Endothelial cell of umbilical vein (primary cell): Measurements from ENCODE around the gene NRP2. TPM values are rescaled to one million over a fixed set of nuclear protein-coding genes. Genes with fewer than 3 reads are reported as not detected.

Source experiments
- BruUV-seq: library from RNA; stranded (reverse); fragments of 400-500 nt; replicated peaks from 2 replicates; lab custom pipeline; 2021; lab: Mats Ljungman, UMichigan
- CTCF ChIA-PET: fragments of 300-600, 350-600 bp; sonication (Branson Sonifier 250); formaldehyde crosslinking; loops from one replicate; lab custom pipeline; 2021; ENCODE audit warnings: antibody characterized with exemption, inconsistent platforms; lab: Charles Lee
- POLR2A ChIA-PET: fragments of 300-600, 350-600 bp; sonication (Branson Sonifier 250); formaldehyde crosslinking; loops from one replicate; lab custom pipeline; 2021; ENCODE audit warnings: antibody characterized with exemption, inconsistent platforms; lab: Charles Lee
- DNase-seq: peaks from one replicate; pipeline ENCODE4 v3.0.0-alpha.2; 2011; ENCODE audit warnings: low read depth, low spot score
- FAIRE-seq: peaks from 2 replicates; lab custom pipeline; 2011; peaks lifted over from hg19 to GRCh38; lab: Jason Lieb, UNC
- H2AFZ ChIP-seq: 2 replicates; pipeline ENCODE4 v1.6.0; 2012; ENCODE audit warnings: low read depth, low read length, control low read depth, inconsistent platforms
- H3K27ac ChIP-seq: 2 replicates; pipeline ENCODE4 v1.5.1; 2011; ENCODE audit warnings: low read depth, mild to moderate bottlenecking, control low read depth, low read length, moderate library complexity; ENCODE audit not compliant: insufficient read depth
- H3K27me3 ChIP-seq, 2 experiments: 2 replicates each; pipeline versions ENCODE4 v1.6.0 to v1.6.1; 2011; ENCODE audit warnings: low read length in 2 of 2, mixed read lengths in 1 of 2; ENCODE audit not compliant: control insufficient read depth in 2 of 2, insufficient read depth in 2 of 2
- H3K36me3 ChIP-seq, 2 experiments: 2 replicates in 1 of 2; 3 replicates in 1 of 2; pipeline ENCODE4 v1.5.1; 2011; ENCODE audit warnings: low read length in 2 of 2, mild to moderate bottlenecking in 1 of 2, moderate library complexity in 1 of 2; ENCODE audit not compliant: control insufficient read depth in 2 of 2, insufficient read depth in 2 of 2; ENCODE audit errors: extremely low read depth in 1 of 2
- H3K4me1 ChIP-seq: 3 replicates; pipeline ENCODE4 v1.5.1; 2011; ENCODE audit warnings: mild to moderate bottlenecking, low read length; ENCODE audit not compliant: control insufficient read depth, insufficient read depth; ENCODE audit errors: extremely low read depth
- H3K4me2 ChIP-seq: 2 replicates; pipeline ENCODE4 v1.6.1; 2011; ENCODE audit warnings: low read length, control low read depth, mixed read lengths; ENCODE audit not compliant: insufficient read depth
- H3K4me3 ChIP-seq, 3 experiments: fragments of 200-600 bp in 1 of 3; sonication (generic), shearing (Covaris generic) in 1 of 3; replicated peaks in 1 of 3; 2 replicates each; pipeline ENCODE4 v1.5.1; 2011 to 2016; ENCODE audit warnings: control low read depth in 3 of 3, low read length in 3 of 3, mild to moderate bottlenecking in 2 of 3, inconsistent platforms in 1 of 3, low read depth in 1 of 3, moderate library complexity in 1 of 3; ENCODE audit not compliant: insufficient read depth in 1 of 3
- H3K79me2 ChIP-seq: 2 replicates; pipeline ENCODE4 v1.6.0; 2012; ENCODE audit warnings: low read length, inconsistent platforms; ENCODE audit not compliant: control insufficient read depth, insufficient read depth
- H3K9ac ChIP-seq: replicated peaks from 2 replicates; pipeline ENCODE3; 2011; ENCODE audit warnings: low read length, control low read depth; ENCODE audit not compliant: insufficient read depth; ENCODE audit errors: extremely low read depth
- H3K9me1 ChIP-seq: replicated peaks from 3 replicates; pipeline ENCODE4 v1.6.0; 2011; ENCODE audit warnings: mild to moderate bottlenecking, low read length; ENCODE audit not compliant: control insufficient read depth, insufficient read depth; ENCODE audit errors: extremely low read depth
- H3K9me3 ChIP-seq: replicated peaks from 2 replicates; pipeline ENCODE4 v1.5.1; 2012; ENCODE audit warnings: low read length, inconsistent platforms; ENCODE audit not compliant: control insufficient read depth, insufficient read depth
- H4K20me1 ChIP-seq: replicated peaks from 2 replicates; pipeline ENCODE3; 2011; ENCODE audit warnings: mild to moderate bottlenecking, low read length; ENCODE audit not compliant: control insufficient read depth, insufficient read depth; ENCODE audit errors: extremely low read depth
- EZH2 ChIP-seq: IDR thresholded peaks from 2 replicates; pipeline ENCODE4 v1.6.1; 2012; ENCODE audit warnings: borderline replicate concordance, low read depth, mild to moderate bottlenecking, moderate library complexity, low read length, inconsistent platforms; ENCODE audit not compliant: severe bottlenecking
- FOS ChIP-seq: IDR thresholded peaks from 2 replicates; pipeline ENCODE4 v1.6.1; 2011; ENCODE audit warnings: mild to moderate bottlenecking, low read length, moderate library complexity, borderline replicate concordance; ENCODE audit not compliant: insufficient read depth
- GATA2 ChIP-seq: IDR thresholded peaks from 2 replicates; pipeline ENCODE4 v1.7.0; 2011; ENCODE audit warnings: low read depth, mild to moderate bottlenecking, moderate library complexity, mixed read lengths, low read length; ENCODE audit not compliant: insufficient read length, insufficient read depth
- MYC ChIP-seq: IDR thresholded peaks from one replicate; pipeline ENCODE4 v1.6.1; 2011; ENCODE audit warnings: mild to moderate bottlenecking, low read depth, low read length
- POLR2A ChIP-seq: IDR thresholded peaks from 2 replicates; pipeline ENCODE4 v1.6.1; 2012; ENCODE audit warnings: low read depth, mild to moderate bottlenecking, control low read depth, low read length
- POLR2AphosphoS5 ChIP-seq: IDR thresholded peaks from 2 replicates; pipeline ENCODE4 v1.6.1; 2012; ENCODE audit warnings: low read depth, mild to moderate bottlenecking, control low read depth, low read length, moderate library complexity; ENCODE audit not compliant: insufficient read depth
- dilution Hi-C: fragments of 300-500 bp; cut with MboI; formaldehyde crosslinking; loops from one replicate; pipeline ENCODE4 v1.15.0; 2019; ENCODE audit warnings: low sequenced_read_pairs; ENCODE audit not compliant: extremely low pct_ligation_motif_present
- intact Hi-C: fragments of 100-400 bp; cut with micrococcal nuclease; formaldehyde crosslinking; loops from one replicate; pipeline ENCODE4 v1.10.0; 2022
- polyA plus RNA-seq, 4 experiments: library from polyadenylated mRNA; depleted of rRNA in 3 of 4; stranded (reverse) in 3 of 4; unstranded in 1 of 4; fragments of >200 nt; gene quantifications; 2 replicates each; pipeline versions ENCODE4 v1.2.1 to v1.2.3, GENCODE V29; 2011 to 2012; ENCODE audit warnings: missing spikeins in 1 of 4
- total RNA-seq: library from RNA; stranded (reverse); gene quantifications from 2 replicates; pipeline ENCODE4 v1.2.3, GENCODE V29; 2021

Gene NRP2
- total and polyA plus RNA-seq, 2 donors (not counting 3 experiments of a cell fraction or from before 2014, with no cell fraction given) = 160 to 240 TPM

- no peaks in the 10 kb centered on the region for H3K79me2 ChIP-seq
- DNase-seq (no peak), FAIRE-seq (no peak)
- TF ChIP-seq POLR2AphosphoS5 (no peak), EZH2 (no peak), GATA2 (no peak)
- H3K9ac ChIP-seq = no peak overlapping the region
- H3K4me3 ChIP-seq = no peak overlapping the region
- H3K27ac ChIP-seq = no peak overlapping the region
- no peaks in the 10 kb centered on the region for H3K9me1 ChIP-seq
- no peaks in the 10 kb centered on the region for H3K9me3 ChIP-seq
- H3K4me1 ChIP-seq = peaks cover 9% of the 10 kb centered on the region
- H2AFZ ChIP-seq = no peak overlapping the region
- dilution Hi-C loops = no loop called here
- no TSS peak for BruUV-seq
- peaks cover 0 to 22% of the 10 kb centered on the region in 2 experiments for H3K36me3 ChIP-seq
- intact Hi-C loops = no loop called here
- ChIA-PET POLR2A (no interaction called here), CTCF (interaction anchor here (0.7 kb wide), 2 partner anchors 21 to 82 kb away, joined by 3 read pairs; no protein-coding TSS in a partner anchor)
- H4K20me1 ChIP-seq = no peaks in the 10 kb centered on the region
- H3K4me2 ChIP-seq = no peak overlapping the region
- H3K27me3 ChIP-seq = no peaks in the 10 kb centered on the region
Observed at GRCh38 chr2:205797866-205798265, 115.6 kb downstream of the NRP2 start.

DNA sequence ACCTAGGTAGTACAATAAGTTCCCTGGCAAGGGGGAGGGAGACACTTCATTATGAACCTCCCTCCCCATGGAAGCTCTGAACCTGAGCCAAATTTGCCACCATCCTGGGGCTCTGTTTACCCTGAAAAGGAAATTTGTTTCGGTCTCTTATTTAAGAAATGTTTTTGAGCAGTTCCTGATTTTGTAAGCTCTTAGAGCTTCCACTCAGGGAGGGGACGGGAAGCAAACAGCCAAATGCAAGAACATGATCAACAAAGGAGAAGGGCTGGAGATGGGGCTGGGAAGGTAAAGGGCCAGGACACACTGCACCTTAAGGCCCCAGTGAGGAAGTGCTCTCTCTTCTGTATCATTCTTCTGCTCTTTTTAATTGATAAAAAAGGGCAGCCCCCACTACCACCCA, 117.9 kb downstream of the NRP2 start:
- no peaks in the 10 kb centered on the region for H4K20me1 ChIP-seq
- POLR2A ChIA-PET = interaction anchor here (0.7 kb wide), 1 partner anchor 97 kb away, joined by 3 read pairs; no protein-coding TSS in a partner anchor
- H3K4me3 ChIP-seq = no peak overlapping the region
- intact Hi-C loops (no loop called here), dilution Hi-C loops (no loop called here)
- CTCF ChIA-PET = interaction anchor here (0.6 to 1.0 kb wide), 2 partner anchors 14 to 546 kb away, joined by 3 read pairs; no protein-coding TSS in a partner anchor
- no peak overlapping the region for H3K27ac ChIP-seq
- no peak overlapping the region for H3K4me2 ChIP-seq
- FAIRE-seq = no peak
- H3K4me1 ChIP-seq = peaks cover 9% of the 10 kb centered on the region
- no peaks in the 10 kb centered on the region for H3K9me3 ChIP-seq
- DNase-seq = no peak
- H3K27me3 ChIP-seq = no peaks in the 10 kb centered on the region
- no peaks in the 10 kb centered on the region for H3K9me1 ChIP-seq
- H3K79me2 ChIP-seq = no peaks in the 10 kb centered on the region
- H3K9ac ChIP-seq = no peak overlapping the region
- no peak overlapping the region for H2AFZ ChIP-seq
- peaks cover 0 to 10% of the 10 kb centered on the region in 2 experiments for H3K36me3 ChIP-seq
- TF ChIP-seq POLR2A (no peak), MYC (no peak), GATA2 (no peak), FOS (no peak)
- BruUV-seq = no TSS peak
